Gastrocnemius medialis (tissue), 4 donors: ENCODE measurements around the gene PFDN2. TPM values are rescaled to one million over a fixed set of nuclear protein-coding genes. Genes with fewer than 3 reads are reported as not detected.

Source experiments
- ATAC-seq, 2 donors: fragments of 150-250 bp; one replicate each; pipeline ENCODE4 v1.9.1; 2016
- DNase-seq, 2 donors: peaks; one replicate each; pipeline ENCODE4 v3.0.0-alpha.2; 2019
- H3K27ac ChIP-seq, 4 donors: fragments of 200-600 bp; sonication (generic); 1 replicate in 1 of 4; 2 replicates in 3 of 4; pipeline ENCODE4 v1.5.1; 2016 to 2018; ENCODE audit warnings: mild to moderate bottlenecking in 2 of 4, moderate library complexity in 1 of 4
- H3K27me3 ChIP-seq, 3 donors: fragments of 200-600 bp; sonication (generic) in 2 of 3; 1 replicate in 1 of 3; 2 replicates in 2 of 3; pipeline versions ENCODE4 v1.5.1 to v1.6.0; 2016 to 2019; ENCODE audit warnings: mild to moderate bottlenecking in 1 of 3, moderate library complexity in 1 of 3
- H3K36me3 ChIP-seq, 2 donors: fragments of 200-600 bp; sonication (generic) in 1 of 2; one replicate each; pipeline ENCODE4 v1.5.1; 2017 to 2018
- H3K4me1 ChIP-seq, 2 donors: fragments of 200-600 bp; sonication (generic) in 1 of 2; one replicate each; pipeline ENCODE4 v1.5.1; 2016 to 2017; ENCODE audit warnings: mild to moderate bottlenecking in 2 of 2
- H3K4me3 ChIP-seq, 4 donors: fragments of 200-600 bp; sonication (generic) in 3 of 4; 1 replicate in 1 of 4; 2 replicates in 3 of 4; pipeline ENCODE4 v1.5.1; 2016 to 2019; ENCODE audit warnings: mild to moderate bottlenecking in 2 of 4
- H3K9me3 ChIP-seq, 3 donors: fragments of 200-600 bp; sonication (generic) in 2 of 3; 1 replicate in 1 of 3; 2 replicates in 2 of 3; pipeline ENCODE4 v1.5.1; 2016 to 2019
- CTCF ChIP-seq, 5 experiments: fragments of 450-650 bp in 3 of 5; fragments of 200-600 bp in 2 of 5; sonication (generic) in 2 of 5; IDR thresholded peaks in 4 of 5; conservative IDR thresholded peaks in 1 of 5; 1 replicate in 4 of 5; 2 replicates in 1 of 5; pipeline ENCODE4 v1.5.1; 2016 to 2019; ENCODE audit warnings: antibody characterized with exemption in 5 of 5, mild to moderate bottlenecking in 3 of 5, moderate library complexity in 3 of 5
- POLR2A ChIP-seq, 2 donors: fragments of 450-650 bp; IDR thresholded peaks; one replicate each; pipeline ENCODE4 v1.6.1; 2017; ENCODE audit warnings: antibody characterized with exemption in 2 of 2, mild to moderate bottlenecking in 2 of 2, moderate library complexity in 2 of 2
- in situ Hi-C, 4 donors: fragments of 200-750 bp; cut with MboI; loops; one replicate each; pipeline versions ENCODE4 v1.15.0 to v1.8.0; 2017; ENCODE audit warnings: low sequenced_read_pairs in 4 of 4
- intact Hi-C: fragments of 100-400 bp; cut with DNase I; formaldehyde crosslinking; loops from one replicate; pipeline ENCODE4 v1.15.1; 2023; ENCODE audit warnings: low total_unique reads
- total RNA-seq, 4 donors: library from RNA; depleted of rRNA; stranded (reverse); fragments of >200 nt; gene quantifications; one replicate each; pipeline versions ENCODE4 v1.1.0 to v1.2.3, GENCODE V29; 2016

PFDN2 gene
- total RNA-seq, 4 donors from 2014 or later = 62.4 to 106 (median 74.1) TPM

DNA sequence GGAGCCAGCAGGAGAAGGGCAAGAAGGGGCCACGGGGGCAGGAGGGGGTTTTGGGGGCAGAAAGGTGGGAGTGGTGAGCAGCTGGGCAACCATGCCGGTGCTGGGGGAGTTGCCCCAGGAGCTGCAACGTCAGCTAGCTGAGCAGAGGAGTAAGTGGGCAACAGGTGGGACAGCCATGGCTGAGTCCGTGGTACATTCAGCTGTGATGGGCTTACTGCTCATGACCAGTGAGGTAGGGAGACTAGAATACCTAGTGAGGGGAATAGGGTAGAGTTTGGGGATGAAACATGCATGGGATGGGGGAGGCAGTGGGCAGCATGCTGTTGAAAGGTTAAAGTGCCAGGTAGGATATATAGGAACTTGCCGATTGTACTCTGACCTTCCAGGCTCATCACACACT, 43.8 kb upstream of the PFDN2 start:
- no peaks in the 10 kb centered on the region for H3K9me3 ChIP-seq
- H3K4me3 ChIP-seq = no peak overlapping the region
- peaks cover 25 to 36% of the 10 kb centered on the region in 2 donors for H3K4me1 ChIP-seq
- peaks cover 0 to 52% of the 10 kb centered on the region in 2 donors for H3K36me3 ChIP-seq
- H3K27me3 ChIP-seq = no peaks in the 10 kb centered on the region
- ATAC-seq (no peak), DNase-seq (no peak)
- TF ChIP-seq CTCF (IDR thresholded peaks at IDR 0.05 in 4 of 5, conservative IDR thresholded peaks at IDR 0.05 in 1 of 5) = no peak
- TF ChIP-seq POLR2A (IDR thresholded peaks at IDR 0.05) = no peak
- peak overlapping the region in 1 of 4 donors; percentile 5 for H3K27ac ChIP-seq
- intact Hi-C loops (no loop called here), in situ Hi-C loops (no loop called here)

DNA sequence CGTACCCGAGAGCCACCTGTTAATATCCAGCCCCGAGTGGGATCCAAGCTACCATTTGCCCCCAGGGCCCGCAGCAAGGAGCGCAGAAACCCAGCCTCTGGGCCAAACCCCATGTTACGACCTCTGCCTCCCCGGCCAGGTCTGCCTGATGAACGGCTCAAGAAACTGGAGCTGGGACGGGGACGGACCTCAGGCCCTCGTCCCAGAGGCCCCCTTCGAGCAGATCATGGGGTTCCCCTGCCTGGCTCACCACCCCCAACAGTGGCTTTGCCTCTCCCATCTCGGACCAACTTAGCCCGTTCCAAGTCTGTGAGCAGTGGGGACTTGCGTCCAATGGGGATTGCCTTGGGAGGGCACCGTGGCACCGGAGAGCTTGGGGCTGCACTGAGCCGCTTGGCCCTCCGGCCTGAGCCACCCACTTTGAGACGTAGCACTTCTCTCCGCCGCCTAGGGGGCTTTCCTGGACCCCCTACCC, 42.9 kb upstream of the PFDN2 start:
- TF ChIP-seq POLR2A (IDR thresholded peaks at IDR 0.05) (no peak), CTCF (IDR thresholded peaks at IDR 0.05 in 4 of 5, conservative IDR thresholded peaks at IDR 0.05 in 1 of 5) (no peak)
- peaks cover 25 to 33% of the 10 kb centered on the region in 2 donors for H3K4me1 ChIP-seq
- in situ Hi-C loops = no loop called here

GRCh38 chr1:161159913-161160243, 42.0 kb upstream of the PFDN2 start:
- in situ Hi-C loops = loop anchor here in 1 of 4 donors (10.0 kb wide), 1 partner anchor 115 kb away; the partner anchor contains the start of gene USF1
- Histone ChIP-seq H3K27me3 (no peaks in the 10 kb centered on the region), H3K9me3 (no peaks in the 10 kb centered on the region), H3K27ac (peak overlapping the region; percentile 90 to 95 (median 92)), H3K4me3 (peak overlapping the region; percentile 82 to 100 (median 95)), H3K4me1 (peaks cover 20 to 26% of the 10 kb centered on the region in 2 donors), H3K36me3 (peaks cover 0 to 52% of the 10 kb centered on the region in 2 donors)
- TF ChIP-seq CTCF (IDR thresholded peaks at IDR 0.05 in 4 of 5, conservative IDR thresholded peaks at IDR 0.05 in 1 of 5) (no peak), POLR2A (IDR thresholded peaks at IDR 0.05) (no peak)
- intact Hi-C loops = loop anchor here (1.0 to 10.0 kb wide), 3 partner anchors 28 to 815 kb away; partner anchors contain the start of genes COPA, DEDD and NCSTN
- no peak for ATAC-seq
- no peak for DNase-seq

More for the DNA sequence above, 42.9 kb upstream of the PFDN2 start:
- no peaks in the 10 kb centered on the region for H3K9me3 ChIP-seq
- peak overlapping the region in 1 of 4 donors; percentile 95 for H3K27ac ChIP-seq
- peak overlapping the region in 1 of 4 donors; percentile 100 for H3K4me3 ChIP-seq
- peaks cover 0 to 52% of the 10 kb centered on the region in 2 donors for H3K36me3 ChIP-seq
- DNase-seq = no peak
- ATAC-seq = no peak
- H3K27me3 ChIP-seq = no peaks in the 10 kb centered on the region
- intact Hi-C loops = no loop called here

DNA sequence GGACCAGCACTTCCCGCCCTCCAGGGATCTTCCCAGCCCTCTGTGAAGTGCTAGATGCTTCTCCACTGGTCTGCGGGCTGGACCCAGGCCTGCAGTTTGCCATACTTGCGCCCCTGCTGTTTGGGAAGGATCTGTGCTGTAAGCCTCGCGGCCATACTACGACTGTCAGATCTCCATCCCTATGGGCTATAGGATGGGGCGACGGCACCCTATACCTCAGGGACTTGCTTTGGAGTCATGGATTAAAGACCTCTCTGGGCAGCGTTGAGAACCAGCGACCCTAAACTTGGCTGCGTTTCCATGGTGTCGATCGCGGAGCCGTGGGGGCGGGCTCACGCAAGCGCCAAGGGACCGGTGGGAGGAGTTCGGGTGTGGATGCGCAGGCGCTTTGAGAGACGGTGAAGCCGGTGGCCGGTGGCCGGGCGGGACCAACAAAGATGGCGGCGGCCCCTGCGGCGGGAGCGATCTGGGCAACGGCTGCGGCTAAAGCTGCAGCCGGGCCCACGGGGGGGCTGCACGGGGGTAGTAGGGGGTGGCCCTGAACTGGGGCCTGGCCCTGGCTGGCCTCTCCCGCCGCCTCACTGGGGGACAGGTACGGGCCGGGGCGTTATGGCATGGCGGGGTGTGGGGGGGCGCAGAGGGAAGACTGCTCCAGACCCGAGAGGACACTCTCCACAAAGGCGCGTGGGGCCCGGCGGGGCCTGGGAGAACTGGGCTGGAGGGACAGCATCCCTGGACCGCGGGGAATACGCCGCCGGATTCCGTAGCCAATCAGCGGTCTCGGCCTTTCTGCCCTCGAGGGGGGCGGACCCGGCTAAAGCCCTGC, 41.5 kb upstream of the PFDN2 start, which contains the start of gene USP21:
USP21 (plus strand) TSS at position 414 of the 826 bp plus-strand sequence. CDS start 1,141 bp downstream, outside the sequence.
- Histone ChIP-seq H3K4me1 (peaks cover 25 to 31% of the 10 kb centered on the region in 2 donors), H3K9me3 (no peaks in the 10 kb centered on the region), H3K27me3 (no peaks in the 10 kb centered on the region), H3K27ac (peak within 1 kb of the TSS; percentile 90 to 95 (median 92)), H3K36me3 (peaks cover 0 to 46% of the 10 kb centered on the region in 2 donors), H3K4me3 (peak within 1 kb of the TSS; percentile 82 to 100 (median 95))
- intact Hi-C loops (loop anchor here (1.0 to 10.0 kb wide), 3 partner anchors 27 to 814 kb away; partner anchors contain the start of genes COPA, DEDD and NCSTN), in situ Hi-C loops (loop anchor here in 1 of 4 donors (10.0 kb wide), 1 partner anchor 114 kb away; the partner anchor contains the start of gene USF1)
- DNase-seq (peak; percentile 88 to 89), ATAC-seq (peak; percentile 96 to 97)
- TF ChIP-seq POLR2A (IDR thresholded peaks at IDR 0.05) (peak; percentile 47 to 54), CTCF (IDR thresholded peaks at IDR 0.05 in 4 of 5, conservative IDR thresholded peaks at IDR 0.05 in 1 of 5) (peak in 2 of 5 experiments; percentile 10 to 32)
